CD14-positive monocyte (primary cell): ENCODE measurements around the gene SNHG17. TPM values are rescaled to one million over a fixed set of nuclear protein-coding genes. Genes with fewer than 3 reads are reported as not detected.
"Not testable (repeated sequence)": the region's sequence is repeated elsewhere in the genome, so short reads cannot be mapped to it uniquely, and the experiment has no call there.

Source experiments
- DNase-seq, 3 donors: peaks; one replicate each; pipeline ENCODE4 v3.0.0-alpha.2; 2011 to 2022
- H2AFZ ChIP-seq: 2 replicates; pipeline ENCODE4 v1.6.0; 2012; ENCODE audit warnings: mild to moderate bottlenecking, low read depth, low read length, inconsistent platforms; ENCODE audit not compliant: insufficient read depth, poor library complexity, severe bottlenecking
- H3K27ac ChIP-seq, 2 donors: 1 replicate in 1 of 2; 2 replicates in 1 of 2; pipeline ENCODE4 v1.5.1; 2012 to 2013; ENCODE audit warnings: low read length in 2 of 2, control low read depth in 1 of 2, inconsistent platforms in 1 of 2, low read depth in 1 of 2, mild to moderate bottlenecking in 1 of 2
- H3K27me3 ChIP-seq, 2 donors: one replicate each; pipeline versions ENCODE4 v1.6.0 to v1.6.1; 2011 to 2013; ENCODE audit warnings: low read length in 2 of 2; ENCODE audit not compliant: control insufficient read depth in 2 of 2, insufficient read depth in 2 of 2
- H3K36me3 ChIP-seq, 2 donors: replicated peaks in 1 of 2; 1 replicate in 1 of 2; 2 replicates in 1 of 2; pipeline versions ENCODE4 v1.5.1 to v1.6.1; 2012 to 2013; ENCODE audit warnings: low read length in 2 of 2, control low read depth in 1 of 2, inconsistent platforms in 1 of 2, mild to moderate bottlenecking in 1 of 2; ENCODE audit not compliant: insufficient read depth in 2 of 2, control insufficient read depth in 1 of 2
- H3K4me1 ChIP-seq, 2 donors: 1 replicate in 1 of 2; 2 replicates in 1 of 2; pipeline versions ENCODE4 v1.5.1 to v1.6.1; 2012 to 2013; ENCODE audit warnings: low read length in 2 of 2, control low read depth in 1 of 2, inconsistent platforms in 1 of 2, mild to moderate bottlenecking in 1 of 2, moderate library complexity in 1 of 2; ENCODE audit not compliant: insufficient read depth in 2 of 2, control insufficient read depth in 1 of 2
- H3K4me2 ChIP-seq: replicated peaks from 2 replicates; pipeline ENCODE3; 2012; ENCODE audit warnings: low read length, moderate library complexity, mild to moderate bottlenecking; ENCODE audit not compliant: poor library complexity, severe bottlenecking; ENCODE audit errors: extremely low read depth
- H3K4me3 ChIP-seq, 3 experiments: fragments of 200-600 bp in 1 of 3; sonication (generic) in 1 of 3; replicated peaks in 1 of 3; 1 replicate in 2 of 3; 2 replicates in 1 of 3; pipeline ENCODE4 v1.5.1; 2011 to 2013; ENCODE audit warnings: low read length in 3 of 3, mild to moderate bottlenecking in 3 of 3, control low read depth in 2 of 3, low read depth in 2 of 3, inconsistent platforms in 1 of 3, moderate library complexity in 1 of 3
- H3K79me2 ChIP-seq: 2 replicates; pipeline ENCODE4 v1.6.0; 2012; ENCODE audit warnings: mild to moderate bottlenecking, control low read depth, inconsistent platforms, low read length, moderate library complexity; ENCODE audit not compliant: insufficient read depth
- H3K9ac ChIP-seq: 2 replicates; pipeline ENCODE4 v1.6.0; 2017; ENCODE audit warnings: low read length, mild to moderate bottlenecking; ENCODE audit not compliant: insufficient read depth, poor library complexity, severe bottlenecking
- H3K9me3 ChIP-seq, 2 donors: replicated peaks in 1 of 2; 1 replicate in 1 of 2; 2 replicates in 1 of 2; pipeline versions ENCODE4 v1.5.1 to v1.6.1; 2012 to 2013; ENCODE audit warnings: low read length in 2 of 2, control low read depth in 1 of 2; ENCODE audit not compliant: control insufficient read depth in 1 of 2, insufficient read depth in 1 of 2
- H4K20me1 ChIP-seq: 2 replicates; pipeline ENCODE4 v1.6.0; 2012; ENCODE audit warnings: mild to moderate bottlenecking, low read length, control low read depth, moderate library complexity; ENCODE audit not compliant: insufficient read depth
- H3K27ac Mint-ChIP-seq, 7 donors: one replicate each; pipeline ENCODE4 v1.8.0; 2020; ENCODE audit warnings: mild to moderate bottlenecking in 7 of 7, mixed read lengths in 7 of 7, moderate library complexity in 6 of 7, inconsistent platforms in 2 of 7
- H3K27me3 Mint-ChIP-seq, 3 donors: one replicate each; pipeline ENCODE4 v1.8.0; 2021 to 2022; ENCODE audit warnings: low read depth in 3 of 3, mild to moderate bottlenecking in 3 of 3, mixed read lengths in 3 of 3, moderate library complexity in 3 of 3, inconsistent platforms in 1 of 3
- H3K36me3 Mint-ChIP-seq, 2 donors: one replicate each; pipeline ENCODE4 v1.8.0; 2020; ENCODE audit warnings: mixed read lengths in 2 of 2, inconsistent platforms in 1 of 2, mild to moderate bottlenecking in 1 of 2
- H3K4me1 Mint-ChIP-seq: one replicate; pipeline ENCODE4 v1.8.0; 2020; ENCODE audit warnings: mild to moderate bottlenecking, mixed read lengths
- H3K4me3 Mint-ChIP-seq, 2 donors: one replicate each; pipeline ENCODE4 v1.8.0; 2020; ENCODE audit warnings: mild to moderate bottlenecking in 2 of 2, mixed read lengths in 2 of 2, moderate library complexity in 1 of 2
- H3K9me3 Mint-ChIP-seq, 7 donors: one replicate each; pipeline ENCODE4 v1.8.0; 2020 to 2022; ENCODE audit warnings: mixed read lengths in 7 of 7, mild to moderate bottlenecking in 6 of 7, moderate library complexity in 6 of 7, inconsistent platforms in 2 of 7
- WGBS: methylation state at CpG from one replicate; pipeline ENCODE4 v1.1.5; 2013; ENCODE audit warnings: missing lambda C conversion rate; ENCODE audit not compliant: insufficient coverage; 5-methylcytosine and 5-hydroxymethylcytosine counted together
- intact Hi-C, 2 donors: fragments of 100-400 bp; cut with micrococcal nuclease; formaldehyde crosslinking; loops; one replicate each; pipeline versions ENCODE4 v1.15.0 to v1.15.1; 2023
- polyA plus RNA-seq, 3 donors: library from polyadenylated mRNA; depleted of rRNA in 1 of 3; unstranded in 2 of 3; stranded (reverse) in 1 of 3; fragments of 300-500 nt in 2 of 3; fragments of >200 nt in 1 of 3; fragmentation: Illumina TruSeq in 2 of 3; gene quantifications; 1 replicate in 2 of 3; 2 replicates in 1 of 3; pipeline ENCODE4 v1.2.3, GENCODE V29; 2012 to 2021
- TF ChIP-seq, protein P1 (sequence below): fragments of 200-600 bp; IDR thresholded peaks from one replicate; pipeline ENCODE4 v1.8.0; 2022; ENCODE audit warnings: antibody characterized with exemption, mild to moderate bottlenecking

The SNHG17 gene
- polyA plus RNA-seq, 3 donors = 10.1 to 32.4 (median 29.2) TPM

DNA sequence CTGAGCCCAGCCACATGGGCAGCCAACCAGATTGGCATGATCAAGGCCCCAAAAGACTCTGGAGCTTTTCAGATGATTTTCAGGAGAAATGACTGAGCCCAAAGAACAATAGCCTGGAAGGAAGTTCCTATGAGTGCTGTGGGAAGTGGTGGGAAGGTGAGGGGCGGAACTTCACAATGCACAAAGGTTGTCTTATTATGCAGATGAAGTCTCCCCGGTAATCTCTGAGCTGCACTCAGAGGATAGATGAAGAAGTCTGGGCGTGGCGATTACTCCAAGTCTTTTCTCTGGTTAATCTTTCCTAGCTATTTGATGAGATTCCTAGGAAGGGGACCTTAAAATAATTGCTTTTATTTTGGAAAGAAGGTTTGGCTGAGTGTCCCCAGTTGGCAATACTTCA lies 52.0 kb downstream of the SNHG17 start:
- H3K4me2 ChIP-seq = no peak overlapping the region
- Mint-ChIP-seq H3K27ac (no peak overlapping the region), H3K4me1 (no peaks in the 10 kb centered on the region)

DNA sequence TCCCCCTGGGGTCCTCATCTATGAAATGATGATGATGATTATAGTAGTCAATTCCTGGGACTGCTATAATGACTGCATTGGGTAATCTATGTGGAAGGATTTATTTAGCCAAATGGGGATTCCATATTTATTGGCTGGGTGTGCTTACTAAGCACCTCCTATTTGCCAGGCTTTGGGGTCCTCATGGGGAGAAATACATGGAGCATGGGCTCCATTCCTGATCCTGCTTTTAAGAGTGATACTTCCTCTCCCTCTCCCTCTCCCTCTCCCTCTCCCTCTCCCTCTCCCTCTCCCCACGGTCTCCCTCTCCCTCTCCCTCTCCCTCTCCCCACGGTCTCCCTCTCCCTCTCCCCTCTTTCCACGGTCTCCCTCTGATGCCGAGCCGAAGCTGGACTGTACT lies 57.3 kb downstream of the SNHG17 start:
- H3K9me3 ChIP-seq, H3K36me3 ChIP-seq, H3K4me1 Mint-ChIP-seq, H3K79me2 ChIP-seq, H3K4me1 ChIP-seq, DNase-seq, H3K27me3 ChIP-seq, H3K4me3 ChIP-seq, H3K9me3 Mint-ChIP-seq, H3K27ac ChIP-seq, H4K20me1 ChIP-seq, H3K36me3 Mint-ChIP-seq, H2AFZ ChIP-seq, H3K4me3 Mint-ChIP-seq, H3K9ac ChIP-seq, H3K27ac Mint-ChIP-seq, H3K4me2 ChIP-seq, intact Hi-C loops: not testable (repeated sequence)
- peaks cover 7 to 10% (median 8%) of the 10 kb centered on the region in 3 donors for H3K27me3 Mint-ChIP-seq
- WGBS = no CpG with 5 or more reads among the region's 5 CpGs

More for the DNA sequence above, 52.0 kb downstream of the SNHG17 start:
- TF ChIP-seq, protein P1, sequence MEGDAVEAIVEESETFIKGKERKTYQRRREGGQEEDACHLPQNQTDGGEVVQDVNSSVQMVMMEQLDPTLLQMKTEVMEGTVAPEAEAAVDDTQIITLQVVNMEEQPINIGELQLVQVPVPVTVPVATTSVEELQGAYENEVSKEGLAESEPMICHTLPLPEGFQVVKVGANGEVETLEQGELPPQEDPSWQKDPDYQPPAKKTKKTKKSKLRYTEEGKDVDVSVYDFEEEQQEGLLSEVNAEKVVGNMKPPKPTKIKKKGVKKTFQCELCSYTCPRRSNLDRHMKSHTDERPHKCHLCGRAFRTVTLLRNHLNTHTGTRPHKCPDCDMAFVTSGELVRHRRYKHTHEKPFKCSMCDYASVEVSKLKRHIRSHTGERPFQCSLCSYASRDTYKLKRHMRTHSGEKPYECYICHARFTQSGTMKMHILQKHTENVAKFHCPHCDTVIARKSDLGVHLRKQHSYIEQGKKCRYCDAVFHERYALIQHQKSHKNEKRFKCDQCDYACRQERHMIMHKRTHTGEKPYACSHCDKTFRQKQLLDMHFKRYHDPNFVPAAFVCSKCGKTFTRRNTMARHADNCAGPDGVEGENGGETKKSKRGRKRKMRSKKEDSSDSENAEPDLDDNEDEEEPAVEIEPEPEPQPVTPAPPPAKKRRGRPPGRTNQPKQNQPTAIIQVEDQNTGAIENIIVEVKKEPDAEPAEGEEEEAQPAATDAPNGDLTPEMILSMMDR = no peak
- H3K9me3 ChIP-seq = no peaks in the 10 kb centered on the region
- H4K20me1 ChIP-seq = no peaks in the 10 kb centered on the region
- H3K9me3 Mint-ChIP-seq = peaks cover 0 to 7% (median 1%) of the 10 kb centered on the region in 7 donors
- H3K9ac ChIP-seq = no peak overlapping the region
- H3K36me3 Mint-ChIP-seq = no peaks in the 10 kb centered on the region
- H3K27me3 Mint-ChIP-seq = peaks cover 4 to 12% (median 7%) of the 10 kb centered on the region in 3 donors
- DNase-seq = no peak
- no peak overlapping the region for H3K4me3 Mint-ChIP-seq
- intact Hi-C loops = no loop called here
- no peaks in the 10 kb centered on the region for H3K36me3 ChIP-seq
- H2AFZ ChIP-seq = no peak overlapping the region
- H3K27me3 ChIP-seq = peaks cover 0 to 2% of the 10 kb centered on the region in 2 donors
- WGBS = 91% methylated on average over 4 of the region's 4 CpGs
- no peaks in the 10 kb centered on the region for H3K4me1 ChIP-seq
- no peak overlapping the region for H3K27ac ChIP-seq
- H3K79me2 ChIP-seq = no peaks in the 10 kb centered on the region
- no peak overlapping the region for H3K4me3 ChIP-seq
